OCI-LY1 (cell line): Measurements from ENCODE around the gene APBB3.
A peak's percentile ranks its signal among the peaks of the same experiment; 100 is the strongest.

Experiments used
- H2AFZ ChIP-seq: fragments of 200-600 bp; sonication (generic), shearing (Covaris generic); 2 replicates; pipeline ENCODE4 v1.6.0; 2014; ENCODE audit warnings: antibody characterized with exemption, mild to moderate bottlenecking, low read length
- H3F3A ChIP-seq: fragments of 200-600 bp; sonication (generic), shearing (Covaris generic); 2 replicates; pipeline ENCODE4 v1.6.0; 2014; ENCODE audit warnings: mild to moderate bottlenecking, antibody characterized with exemption, low read length, moderate library complexity; ENCODE audit not compliant: insufficient read depth
- H3K27ac ChIP-seq: fragments of 200-600 bp; sonication (generic); 2 replicates; pipeline ENCODE4 v1.5.1; 2014; ENCODE audit warnings: low read length, mixed run types, mild to moderate bottlenecking, low read depth; ENCODE audit not compliant: poor library complexity, severe bottlenecking
- H3K27me3 ChIP-seq: fragments of 200-600 bp; sonication (generic); 2 replicates; pipeline ENCODE4 v1.6.0; 2014; ENCODE audit warnings: antibody characterized with exemption, mild to moderate bottlenecking, low read length, moderate library complexity; ENCODE audit not compliant: insufficient read depth
- H3K36me3 ChIP-seq: fragments of 200-600 bp; sonication (generic); 2 replicates; pipeline ENCODE4 v1.6.1; 2014; ENCODE audit warnings: mild to moderate bottlenecking, antibody characterized with exemption, low read length, moderate library complexity, mixed read lengths; ENCODE audit not compliant: insufficient read depth
- H3K4me1 ChIP-seq: fragments of 200-600 bp; sonication (generic); 2 replicates; pipeline ENCODE4 v1.5.1; 2014; ENCODE audit warnings: mild to moderate bottlenecking, low read length, moderate library complexity; ENCODE audit not compliant: insufficient read depth, severe bottlenecking
- H3K4me2 ChIP-seq: fragments of 200-600 bp; sonication (generic), shearing (Covaris generic); 2 replicates; pipeline ENCODE4 v1.6.1; 2014; ENCODE audit warnings: low read length
- H3K4me3 ChIP-seq: fragments of 200-600 bp; sonication (generic); 2 replicates; pipeline ENCODE4 v1.5.1; 2014; ENCODE audit warnings: low read length, low read depth, mild to moderate bottlenecking, mixed read lengths; ENCODE audit not compliant: poor library complexity, severe bottlenecking
- H3K79me2 ChIP-seq: fragments of 200-600 bp; shearing (Covaris generic); 2 replicates; pipeline ENCODE4 v1.6.1; 2016; ENCODE audit warnings: mixed run types, low read length, mixed read lengths; ENCODE audit not compliant: insufficient read depth
- H3K9ac ChIP-seq: fragments of 200-600 bp; sonication (generic), shearing (Covaris generic); 2 replicates; pipeline ENCODE4 v1.6.1; 2014; ENCODE audit warnings: mild to moderate bottlenecking, low read length, mixed read lengths
- H3K9me2 ChIP-seq: fragments of 200-600 bp; sonication (generic), shearing (Covaris generic); 2 replicates; pipeline ENCODE4 v1.6.1; 2014; ENCODE audit warnings: low read depth, mild to moderate bottlenecking, low read length, mixed read lengths
- H3K9me3 ChIP-seq: fragments of 200-600 bp; shearing (Covaris generic); 2 replicates; pipeline ENCODE4 v1.6.1; 2014; ENCODE audit warnings: low read length, mixed read lengths
- H4K20me1 ChIP-seq: fragments of 200-600 bp; sonication (generic), shearing (Covaris generic); 2 replicates; pipeline ENCODE4 v1.6.0; 2016; ENCODE audit warnings: mild to moderate bottlenecking, low read length; ENCODE audit not compliant: insufficient read depth
- EZH2 ChIP-seq: fragments of 200-600 bp; sonication (generic), shearing (Covaris generic); IDR thresholded peaks from 2 replicates; pipeline ENCODE4 v1.8.0; 2017; ENCODE audit warnings: borderline replicate concordance, mixed run types, mild to moderate bottlenecking, antibody characterized with exemption, low read length, moderate library complexity, mixed read lengths
- TF ChIP-seq, protein P1 (sequence below): fragments of 200-600 bp; sonication (generic), shearing (Covaris generic); IDR thresholded peaks from 2 replicates; pipeline ENCODE4 v1.5.1; 2017; ENCODE audit warnings: mild to moderate bottlenecking, antibody characterized with exemption, low read length, moderate library complexity, mixed read lengths

APBB3 gene

DNA sequence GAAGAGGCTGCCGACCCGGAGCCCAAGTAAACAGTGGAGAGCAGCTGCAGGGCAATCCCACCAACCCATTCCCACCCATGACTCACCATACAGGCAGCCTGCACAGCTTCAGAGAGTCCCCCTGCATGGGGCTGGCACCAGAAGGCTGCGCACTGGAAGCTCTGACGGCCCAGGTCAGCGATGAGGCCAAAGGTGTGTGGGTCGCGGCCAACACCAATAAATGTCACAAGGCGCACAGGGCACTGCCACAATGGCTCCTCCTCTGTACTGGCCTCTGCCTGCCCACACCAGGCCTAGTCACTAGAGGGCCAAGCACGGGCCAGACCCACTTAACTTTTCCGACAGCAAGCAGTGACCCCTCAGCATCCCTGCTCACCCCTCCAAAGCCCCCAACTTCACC is 4.2 kb downstream of the APBB3 start:
- no peak overlapping the region for H3K4me2 ChIP-seq
- H3F3A ChIP-seq: no peaks in the 10 kb centered on the region
- H4K20me1 ChIP-seq: no peaks in the 10 kb centered on the region
- no peak overlapping the region for H3K27ac ChIP-seq
- no peak overlapping the region for H2AFZ ChIP-seq
- no peak overlapping the region for H3K4me3 ChIP-seq
- no peak for TF ChIP-seq EZH2
- TF ChIP-seq, protein P1, sequence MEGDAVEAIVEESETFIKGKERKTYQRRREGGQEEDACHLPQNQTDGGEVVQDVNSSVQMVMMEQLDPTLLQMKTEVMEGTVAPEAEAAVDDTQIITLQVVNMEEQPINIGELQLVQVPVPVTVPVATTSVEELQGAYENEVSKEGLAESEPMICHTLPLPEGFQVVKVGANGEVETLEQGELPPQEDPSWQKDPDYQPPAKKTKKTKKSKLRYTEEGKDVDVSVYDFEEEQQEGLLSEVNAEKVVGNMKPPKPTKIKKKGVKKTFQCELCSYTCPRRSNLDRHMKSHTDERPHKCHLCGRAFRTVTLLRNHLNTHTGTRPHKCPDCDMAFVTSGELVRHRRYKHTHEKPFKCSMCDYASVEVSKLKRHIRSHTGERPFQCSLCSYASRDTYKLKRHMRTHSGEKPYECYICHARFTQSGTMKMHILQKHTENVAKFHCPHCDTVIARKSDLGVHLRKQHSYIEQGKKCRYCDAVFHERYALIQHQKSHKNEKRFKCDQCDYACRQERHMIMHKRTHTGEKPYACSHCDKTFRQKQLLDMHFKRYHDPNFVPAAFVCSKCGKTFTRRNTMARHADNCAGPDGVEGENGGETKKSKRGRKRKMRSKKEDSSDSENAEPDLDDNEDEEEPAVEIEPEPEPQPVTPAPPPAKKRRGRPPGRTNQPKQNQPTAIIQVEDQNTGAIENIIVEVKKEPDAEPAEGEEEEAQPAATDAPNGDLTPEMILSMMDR: no peak
- H3K9ac ChIP-seq: no peak overlapping the region
- no peaks in the 10 kb centered on the region for H3K9me3 ChIP-seq
- no peaks in the 10 kb centered on the region; the same call in 1 of the 2 replicates for H3K36me3 ChIP-seq
- peaks cover 31% of the 10 kb centered on the region for H3K4me1 ChIP-seq
- no peaks in the 10 kb centered on the region for H3K27me3 ChIP-seq
- H3K9me2 ChIP-seq: no peaks in the 10 kb centered on the region
- H3K79me2 ChIP-seq: peaks cover 16% of the 10 kb centered on the region

DNA sequence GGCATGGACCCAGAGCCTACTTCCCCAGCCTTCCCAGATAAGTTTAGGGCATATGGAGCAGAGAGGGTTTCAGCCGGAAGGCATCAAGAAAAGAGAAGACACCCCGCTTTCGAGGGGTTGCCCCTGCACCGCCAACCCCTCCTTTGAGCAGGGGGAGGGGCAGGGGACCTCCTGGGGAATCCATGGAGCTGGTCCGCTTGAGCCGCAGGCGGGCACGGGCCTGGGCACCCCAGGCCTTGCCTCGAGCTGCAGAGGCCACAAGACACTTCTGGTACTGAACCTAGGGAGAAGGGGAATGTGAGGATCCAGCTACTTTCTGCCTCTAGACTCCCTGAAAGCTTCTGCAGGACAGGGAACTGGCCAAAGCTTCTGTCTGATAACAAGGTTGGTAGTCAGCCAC is 5.9 kb downstream of the APBB3 start:
- no peak overlapping the region for H3K9ac ChIP-seq
- H3K4me3 ChIP-seq: no peak overlapping the region
- H2AFZ ChIP-seq: no peak overlapping the region
- TF ChIP-seq, protein P1: no peak
- no peak for TF ChIP-seq EZH2
- no peaks in the 10 kb centered on the region for H3K9me3 ChIP-seq
- H3K27me3 ChIP-seq: no peaks in the 10 kb centered on the region
- H3K79me2 ChIP-seq: peaks cover 17% of the 10 kb centered on the region
- peaks cover 37% of the 10 kb centered on the region for H3K4me1 ChIP-seq
- no peaks in the 10 kb centered on the region for H3F3A ChIP-seq
- peaks cover 8% of the 10 kb centered on the region; the same call in 1 of the 2 replicates for H3K36me3 ChIP-seq
- no peaks in the 10 kb centered on the region for H3K9me2 ChIP-seq
- H3K27ac ChIP-seq: no peak overlapping the region
- H3K4me2 ChIP-seq: no peak overlapping the region
- H4K20me1 ChIP-seq: no peaks in the 10 kb centered on the region

DNA sequence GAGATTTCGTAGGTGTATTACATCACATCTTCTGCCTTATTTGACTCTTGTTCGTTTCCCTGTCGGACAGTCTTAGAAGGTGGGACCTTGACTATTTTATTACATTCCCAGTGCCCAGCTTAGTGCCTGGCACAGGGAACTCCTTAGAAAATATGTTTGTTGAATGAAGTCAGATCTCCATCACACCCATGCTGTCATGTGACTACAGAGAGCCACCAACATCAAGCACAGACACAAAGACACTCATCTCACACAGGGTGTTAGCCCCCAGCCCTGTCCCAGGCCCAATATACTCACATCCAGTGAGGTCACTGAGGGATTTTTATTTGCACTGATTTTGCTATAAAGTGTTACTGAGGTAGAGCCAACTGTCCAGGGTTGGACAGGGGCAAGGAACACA is 6.4 kb downstream of the APBB3 start:
- H3K4me3 ChIP-seq: peak overlapping the region; percentile 87
- H3K9me3 ChIP-seq: no peaks in the 10 kb centered on the region
- peaks cover 14% of the 10 kb centered on the region for H3K36me3 ChIP-seq
- no peaks in the 10 kb centered on the region for H3K9me2 ChIP-seq
- no peak for TF ChIP-seq EZH2
- TF ChIP-seq, protein P1: no peak
- peaks cover 34% of the 10 kb centered on the region for H3K4me1 ChIP-seq
- no peaks in the 10 kb centered on the region for H3F3A ChIP-seq
- H4K20me1 ChIP-seq: no peaks in the 10 kb centered on the region
- H3K27ac ChIP-seq: peak overlapping the region; percentile 75
- peak overlapping the region; percentile 72 for H3K4me2 ChIP-seq
- peaks cover 17% of the 10 kb centered on the region for H3K79me2 ChIP-seq
- no peaks in the 10 kb centered on the region for H3K27me3 ChIP-seq
- H3K9ac ChIP-seq: peak overlapping the region; percentile 90; the same call in 1 of the 2 replicates
- H2AFZ ChIP-seq: no peak overlapping the region
